Measurements from ENCODE around the gene RNASEH1. TPM values are rescaled to one million over a fixed set of nuclear protein-coding genes. Genes with fewer than 3 reads are reported as not detected.

RNASEH1 gene
- total and polyA plus RNA-seq, 2 of the 8 experiments (the other 6 are each of a cell fraction or from before 2014, with no cell fraction given), result 11.7 to 42.7 TPM

GRCh38 chr2:3519255-3520205, 38.6 kb downstream of the RNASEH1 start, which contains the start of gene ADI1 (continued):
- TF ChIP-seq TAF1 (IDR thresholded peaks at IDR 0.05; ENCODE audit: low read depth, low read length), result peak; percentile 83

Data from H1 (cell line).